ENCODE results near the gene ZNRF3.
A peak's percentile ranks its signal among the peaks of the same experiment; 100 is the strongest.

- no peak for TF ChIP-seq CTCF (conservative IDR thresholded peaks at IDR 0.05; ENCODE audit: low read depth in 2 of 2)
- peak; percentile 91 for TF ChIP-seq POLR2AphosphoS5 (IDR thresholded peaks at IDR 0.05; ENCODE audit: low read depth)
- 0 out of 2 replicates have a peak, but pooled peaks have one; percentile 49 for TF ChIP-seq CREB1 (CRISPR knock-in tag; IDR thresholded peaks at IDR 0.05; ENCODE audit: low read depth)
- TF ChIP-seq REST (IDR thresholded peaks at IDR 0.05; ENCODE audit: unreplicated experiment) = no peak
- TF ChIP-seq EZH2phosphoT487 (IDR thresholded peaks at IDR 0.05; ENCODE audit: unreplicated experiment) = no peak
- no peak for TF ChIP-seq EZH2 (IDR thresholded peaks at IDR 0.05; ENCODE audit: low read depth, unreplicated experiment)
- no peak for TF ChIP-seq JUNB (IDR thresholded peaks at IDR 0.05; ENCODE audit: unreplicated experiment)
These were observed at the start of gene ZNRF3 for GRCh38 chr22:28882878-28883656.
